22Rv1 (cell line): Measurements from ENCODE around the gene CROCC2.

Experiments
- ZFX ChIP-seq: fragments of 450-650 bp; IDR thresholded peaks from 2 replicates; pipeline ENCODE4 v1.6.1; 2017; ENCODE audit warnings: antibody characterized with exemption, borderline replicate concordance
- TF ChIP-seq, protein P1 (sequence below): fragments of 450-650 bp; IDR thresholded peaks from 2 replicates; pipeline ENCODE4 v1.5.1; 2017; ENCODE audit warnings: mild to moderate bottlenecking

- TF ChIP-seq, protein P1, sequence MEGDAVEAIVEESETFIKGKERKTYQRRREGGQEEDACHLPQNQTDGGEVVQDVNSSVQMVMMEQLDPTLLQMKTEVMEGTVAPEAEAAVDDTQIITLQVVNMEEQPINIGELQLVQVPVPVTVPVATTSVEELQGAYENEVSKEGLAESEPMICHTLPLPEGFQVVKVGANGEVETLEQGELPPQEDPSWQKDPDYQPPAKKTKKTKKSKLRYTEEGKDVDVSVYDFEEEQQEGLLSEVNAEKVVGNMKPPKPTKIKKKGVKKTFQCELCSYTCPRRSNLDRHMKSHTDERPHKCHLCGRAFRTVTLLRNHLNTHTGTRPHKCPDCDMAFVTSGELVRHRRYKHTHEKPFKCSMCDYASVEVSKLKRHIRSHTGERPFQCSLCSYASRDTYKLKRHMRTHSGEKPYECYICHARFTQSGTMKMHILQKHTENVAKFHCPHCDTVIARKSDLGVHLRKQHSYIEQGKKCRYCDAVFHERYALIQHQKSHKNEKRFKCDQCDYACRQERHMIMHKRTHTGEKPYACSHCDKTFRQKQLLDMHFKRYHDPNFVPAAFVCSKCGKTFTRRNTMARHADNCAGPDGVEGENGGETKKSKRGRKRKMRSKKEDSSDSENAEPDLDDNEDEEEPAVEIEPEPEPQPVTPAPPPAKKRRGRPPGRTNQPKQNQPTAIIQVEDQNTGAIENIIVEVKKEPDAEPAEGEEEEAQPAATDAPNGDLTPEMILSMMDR, result no peak
- TF ChIP-seq ZFX, result no peak
Observed at GRCh38 chr2:241038374-241039180, 132.4 kb downstream of the CROCC2 start.
